GM12878 (cell line): ENCODE results near the gene RPRD2. TPM values are rescaled to one million over a fixed set of nuclear protein-coding genes. Genes with fewer than 3 reads are reported as not detected.

Experiments used
- CHD2 ChIP-seq: IDR thresholded peaks from 2 replicates; pipeline ENCODE4 v1.6.1; 2011; ENCODE audit warnings: low read depth, low read length, improper control_type of control experiment, borderline replicate concordance
- KAT2A ChIP-seq: conservative IDR thresholded peaks from 2 replicates; pipeline ENCODE4 v1.6.1; 2011; ENCODE audit warnings: low read depth, low read length; ENCODE audit not compliant: control insufficient read depth
- LARP7 ChIP-seq: fragments of 450-650 bp; IDR thresholded peaks from 2 replicates; pipeline ENCODE4 v1.6.1; 2017; ENCODE audit warnings: mild to moderate bottlenecking
- POLR2AphosphoS2 ChIP-seq: IDR thresholded peaks from 2 replicates; pipeline ENCODE4 v1.6.1; 2011; ENCODE audit warnings: low read depth, mild to moderate bottlenecking, low read length, improper control_type of control experiment, moderate library complexity
- POU2F2 ChIP-seq: IDR thresholded peaks from 3 replicates; pipeline ENCODE4 v1.6.1; 2011; ENCODE audit warnings: low read depth, mild to moderate bottlenecking, low read length, borderline replicate concordance
- PRDM15 ChIP-seq: fragments of 450-650 bp; formaldehyde crosslinking; IDR thresholded peaks from 2 replicates; pipeline ENCODE4 v1.4.0; 2020; ENCODE audit warnings: mild to moderate bottlenecking, moderate library complexity
- RCOR1 ChIP-seq: conservative IDR thresholded peaks from 2 replicates; pipeline ENCODE4 v1.6.1; 2012; ENCODE audit warnings: low read depth, low read length, improper control_type of control experiment
- SUPT20H ChIP-seq: IDR thresholded peaks from 2 replicates; pipeline ENCODE4 v1.6.1; 2011; ENCODE audit warnings: low read depth, mild to moderate bottlenecking, low read length, moderate library complexity, borderline replicate concordance; ENCODE audit not compliant: control insufficient read depth
- USF1 ChIP-seq: IDR thresholded peaks from 2 replicates; pipeline ENCODE4 v1.6.1; 2011; ENCODE audit warnings: borderline replicate concordance, low read depth, mild to moderate bottlenecking, moderate library complexity, mixed read lengths, low read length; ENCODE audit not compliant: insufficient read depth; ENCODE audit errors: extremely low read length
- polyA plus RNA-seq, 11 experiments: library from polyadenylated mRNA; depleted of rRNA in 4 of 11; unstranded in 6 of 11; stranded (reverse) in 5 of 11; fragments of >200 nt; fragmentation: Nextera tagmentation in 4 of 11; fragmentation: Illumina TruSeq in 1 of 11; extraction: Ambion mirVana in 4 of 11; extraction: Trizol in 1 of 11; gene quantifications; 1 replicate in 1 of 11; 2 replicates in 10 of 11; pipeline versions ENCODE4 v1.2.1 to v1.2.3, GENCODE V29; 2011 to 2016; ENCODE audit warnings: inconsistent platforms in 2 of 11, missing spikeins in 2 of 11, low read depth in 1 of 11
- total RNA-seq, 4 experiments: library from RNA; depleted of rRNA in 3 of 4; stranded (reverse); fragments of >200 nt in 3 of 4; fragmentation: Illumina TruSeq in 1 of 4; extraction: Trizol in 1 of 4; gene quantifications; 2 replicates each; pipeline versions ENCODE4 v1.2.1 to v1.2.3, GENCODE V29; 2013 to 2021

Gene RPRD2
- total and polyA plus RNA-seq, 10 of the 15 experiments (the other 5 are each of a cell fraction or from before 2014, with no cell fraction given), result 1.9 to 24.8 (median 13.3) TPM

DNA sequence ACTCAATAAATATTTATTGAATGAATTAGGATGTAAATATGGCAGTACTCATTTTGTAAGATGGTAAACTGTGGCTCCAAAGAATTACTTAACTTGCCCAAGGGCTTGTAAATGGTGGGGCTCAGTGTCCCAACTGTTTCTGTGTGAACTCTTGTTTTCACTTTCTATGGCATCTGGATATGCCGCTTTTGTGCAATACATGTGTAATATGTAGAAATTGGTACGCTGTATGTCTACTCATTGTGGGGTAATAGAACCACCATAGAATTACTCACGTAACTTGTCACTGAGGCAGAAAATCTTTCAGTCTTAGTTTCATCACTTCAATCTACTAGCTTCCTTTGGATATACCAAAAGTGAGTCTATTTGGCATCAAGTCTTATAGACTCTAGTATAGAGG, 41.6 kb upstream of the RPRD2 start (continued):
- TF ChIP-seq POU2F2, result no peak
- no peak for TF ChIP-seq LARP7
- TF ChIP-seq CHD2, result no peak
- no peak for TF ChIP-seq KAT2A
- TF ChIP-seq RCOR1, result no peak
- no peak for TF ChIP-seq USF1
- TF ChIP-seq PRDM15 (CRISPR knock-in tag), result no peak
- TF ChIP-seq POLR2AphosphoS2, result no peak
- no peak for TF ChIP-seq SUPT20H
